Vagina (tissue), 2 donors: ENCODE measurements around the gene SPATA1. TPM values are rescaled to one million over a fixed set of nuclear protein-coding genes. Genes with fewer than 3 reads are reported as not detected.

Experiments
- DNase-seq, 2 donors: peaks; one replicate each; pipeline ENCODE4 v3.0.0-alpha.2; 2017; ENCODE audit errors: extremely low spot score in 2 of 2
- H3K27ac ChIP-seq: fragments of 200-600 bp; sonication (generic); one replicate; pipeline ENCODE4 v1.5.1; 2019
- H3K27me3 ChIP-seq: fragments of 200-600 bp; sonication (generic); one replicate; pipeline ENCODE4 v1.5.1; 2019
- H3K36me3 ChIP-seq, 2 donors: fragments of 200-600 bp; sonication (generic); one replicate each; pipeline ENCODE4 v1.5.1; 2017 to 2019
- H3K4me1 ChIP-seq: fragments of 200-600 bp; sonication (generic); one replicate; pipeline ENCODE4 v1.5.1; 2019
- H3K4me3 ChIP-seq, 2 donors: fragments of 200-600 bp; sonication (generic); 1 replicate in 1 of 2; 2 replicates in 1 of 2; pipeline ENCODE4 v1.5.1; 2016 to 2019
- H3K9me3 ChIP-seq: fragments of 200-600 bp; sonication (generic); one replicate; pipeline ENCODE4 v1.5.1; 2019
- POLR2A ChIP-seq, 2 donors: fragments of 450-650 bp; IDR thresholded peaks; one replicate each; pipeline ENCODE4 v1.6.1; 2017; ENCODE audit warnings: antibody characterized with exemption in 2 of 2, mild to moderate bottlenecking in 2 of 2, moderate library complexity in 2 of 2
- POLR2AphosphoS5 ChIP-seq, 2 donors: sonication (generic); formaldehyde crosslinking; IDR thresholded peaks; one replicate each; pipeline ENCODE4 v1.9.0; 2017; ENCODE audit warnings: antibody characterized with exemption in 2 of 2, mild to moderate bottlenecking in 2 of 2, low read depth in 1 of 2; ENCODE audit not compliant: insufficient read depth in 1 of 2
- intact Hi-C: fragments of 100-400 bp; cut with DNase I; formaldehyde crosslinking; loops from one replicate; pipeline ENCODE4 v1.15.1; 2023
- total RNA-seq: library from RNA; depleted of rRNA; stranded (reverse); fragments of >200 nt; gene quantifications from one replicate; pipeline ENCODE4 v1.2.3, GENCODE V29; 2016
- TF ChIP-seq, protein P1 (sequence below), 3 experiments: fragments of 450-650 bp in 2 of 3; fragments of 200-600 bp in 1 of 3; sonication (generic) in 1 of 3; IDR thresholded peaks; one replicate each; pipeline ENCODE4 v1.5.1; 2017 to 2019; ENCODE audit warnings: antibody characterized with exemption in 3 of 3, mild to moderate bottlenecking in 2 of 3, moderate library complexity in 2 of 3

SPATA1 gene
- total RNA-seq, 1 donor from 2014 or later = 0.25 TPM

DNA sequence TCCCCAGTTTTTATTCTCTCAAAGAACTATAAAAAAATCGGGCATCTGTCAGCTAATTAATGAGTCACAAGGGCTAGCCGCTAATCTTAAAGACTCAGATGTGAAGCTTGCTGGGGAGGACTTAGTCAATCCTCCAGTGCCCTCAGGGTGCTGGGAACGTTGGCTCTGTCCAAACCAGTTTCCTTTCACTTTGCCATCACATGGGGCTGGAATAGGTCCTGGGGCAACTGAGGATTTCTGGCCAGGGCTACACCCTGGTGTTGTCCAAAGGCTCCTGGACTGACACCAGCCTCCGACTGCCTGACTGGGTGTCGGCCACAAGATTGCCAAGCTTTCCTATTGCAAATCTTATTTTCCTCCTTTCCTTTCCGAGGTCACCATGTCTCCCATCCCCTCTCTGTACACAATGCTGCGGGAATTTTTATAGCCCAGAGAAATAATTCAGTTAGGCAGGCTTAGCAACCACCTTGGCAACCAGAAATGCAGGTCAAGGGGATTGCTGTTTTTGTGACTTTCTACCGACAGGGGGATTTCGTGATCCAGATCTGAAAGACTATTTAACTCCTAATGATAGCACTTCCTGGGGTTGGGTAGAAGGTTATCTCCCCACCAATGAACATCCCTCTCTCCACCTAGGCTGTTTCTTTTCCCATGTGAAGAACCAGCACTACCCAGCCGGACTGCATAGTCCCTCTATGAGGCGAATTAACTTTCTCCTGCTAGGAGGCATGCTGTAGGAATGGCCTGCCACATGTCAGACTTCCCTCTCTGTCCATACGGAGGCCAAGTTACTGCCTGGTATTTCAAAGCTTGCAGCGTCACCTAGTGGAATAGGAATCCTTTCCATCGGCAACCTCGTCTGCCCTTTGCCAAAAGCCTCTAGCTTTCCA, 98.0 kb downstream of the SPATA1 start:
- Histone ChIP-seq H3K9me3 (no peaks in the 10 kb centered on the region), H3K36me3 (no peaks in the 10 kb centered on the region), H3K27me3 (no peaks in the 10 kb centered on the region), H3K4me1 (peaks cover 2% of the 10 kb centered on the region), H3K4me3 (peak overlapping the region; percentile 20 to 29), H3K27ac (peak overlapping the region; percentile 71)
- no peak for DNase-seq
- intact Hi-C loops = no loop called here
- TF ChIP-seq, protein P1, sequence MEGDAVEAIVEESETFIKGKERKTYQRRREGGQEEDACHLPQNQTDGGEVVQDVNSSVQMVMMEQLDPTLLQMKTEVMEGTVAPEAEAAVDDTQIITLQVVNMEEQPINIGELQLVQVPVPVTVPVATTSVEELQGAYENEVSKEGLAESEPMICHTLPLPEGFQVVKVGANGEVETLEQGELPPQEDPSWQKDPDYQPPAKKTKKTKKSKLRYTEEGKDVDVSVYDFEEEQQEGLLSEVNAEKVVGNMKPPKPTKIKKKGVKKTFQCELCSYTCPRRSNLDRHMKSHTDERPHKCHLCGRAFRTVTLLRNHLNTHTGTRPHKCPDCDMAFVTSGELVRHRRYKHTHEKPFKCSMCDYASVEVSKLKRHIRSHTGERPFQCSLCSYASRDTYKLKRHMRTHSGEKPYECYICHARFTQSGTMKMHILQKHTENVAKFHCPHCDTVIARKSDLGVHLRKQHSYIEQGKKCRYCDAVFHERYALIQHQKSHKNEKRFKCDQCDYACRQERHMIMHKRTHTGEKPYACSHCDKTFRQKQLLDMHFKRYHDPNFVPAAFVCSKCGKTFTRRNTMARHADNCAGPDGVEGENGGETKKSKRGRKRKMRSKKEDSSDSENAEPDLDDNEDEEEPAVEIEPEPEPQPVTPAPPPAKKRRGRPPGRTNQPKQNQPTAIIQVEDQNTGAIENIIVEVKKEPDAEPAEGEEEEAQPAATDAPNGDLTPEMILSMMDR (IDR thresholded peaks at IDR 0.05) = peak; percentile 50 to 65 (median 57)
- TF ChIP-seq POLR2AphosphoS5 (IDR thresholded peaks at IDR 0.05; ENCODE audit: insufficient read depth in 1 of 2, low read depth in 1 of 2) (peak; percentile 44 to 59), POLR2A (IDR thresholded peaks at IDR 0.05) (no peak)

DNA sequence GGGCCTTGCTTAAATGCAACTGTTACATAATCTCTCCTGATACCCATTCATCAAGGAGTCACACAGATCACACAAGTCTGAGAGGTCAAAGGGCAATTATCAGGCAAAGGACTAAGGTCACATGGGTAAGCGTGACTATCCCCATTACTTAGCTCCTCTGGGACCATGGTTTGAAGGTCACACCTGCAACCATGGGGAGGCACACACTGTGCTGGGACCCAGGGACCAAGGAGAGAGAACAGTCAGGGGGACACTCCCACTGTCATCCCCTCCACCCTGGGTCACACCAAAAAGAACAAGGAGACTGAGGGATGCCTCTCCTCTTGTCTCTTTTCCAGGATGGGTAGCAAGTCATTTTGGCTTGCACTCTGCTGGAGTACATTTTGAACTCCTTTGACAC, 99.0 kb downstream of the SPATA1 start:
- H3K4me3 ChIP-seq = no peak overlapping the region
- no peaks in the 10 kb centered on the region for H3K9me3 ChIP-seq
- intact Hi-C loops = no loop called here
- DNase-seq = no peak
- TF ChIP-seq POLR2A (IDR thresholded peaks at IDR 0.05) (no peak), POLR2AphosphoS5 (IDR thresholded peaks at IDR 0.05; ENCODE audit: insufficient read depth in 1 of 2, low read depth in 1 of 2) (no peak)
- TF ChIP-seq, protein P1 (IDR thresholded peaks at IDR 0.05) = no peak
- no peaks in the 10 kb centered on the region for H3K27me3 ChIP-seq
- no peaks in the 10 kb centered on the region for H3K4me1 ChIP-seq
- no peaks in the 10 kb centered on the region for H3K36me3 ChIP-seq
- H3K27ac ChIP-seq = no peak overlapping the region

DNA sequence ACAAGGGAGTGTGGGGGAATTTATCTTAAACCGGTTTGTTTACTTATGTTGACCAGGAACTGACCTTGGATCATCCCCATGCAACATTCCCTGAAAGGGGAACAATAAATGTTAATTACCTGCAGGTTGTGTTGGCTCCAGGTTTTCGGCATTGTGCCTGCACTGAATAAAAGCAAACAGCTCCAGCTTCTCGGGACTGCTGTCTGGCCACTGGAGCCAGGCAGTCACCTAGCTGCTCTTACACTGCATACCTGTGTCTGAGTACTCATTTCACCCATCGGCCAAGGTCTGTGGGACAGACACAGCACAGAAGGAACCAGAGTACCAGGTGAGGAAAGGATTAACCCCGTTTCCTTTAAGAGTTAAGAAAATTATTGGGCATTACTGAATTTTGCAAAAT, 100.8 kb downstream of the SPATA1 start:
- Histone ChIP-seq H3K4me3 (no peak overlapping the region), H3K4me1 (no peaks in the 10 kb centered on the region), H3K36me3 (no peaks in the 10 kb centered on the region), H3K9me3 (no peaks in the 10 kb centered on the region), H3K27me3 (no peaks in the 10 kb centered on the region), H3K27ac (no peak overlapping the region)
- TF ChIP-seq POLR2A (IDR thresholded peaks at IDR 0.05) (no peak), POLR2AphosphoS5 (IDR thresholded peaks at IDR 0.05; ENCODE audit: insufficient read depth in 1 of 2, low read depth in 1 of 2) (no peak)
- TF ChIP-seq, protein P1 (IDR thresholded peaks at IDR 0.05) = no peak
- DNase-seq = no peak
- intact Hi-C loops = no loop called here

DNA sequence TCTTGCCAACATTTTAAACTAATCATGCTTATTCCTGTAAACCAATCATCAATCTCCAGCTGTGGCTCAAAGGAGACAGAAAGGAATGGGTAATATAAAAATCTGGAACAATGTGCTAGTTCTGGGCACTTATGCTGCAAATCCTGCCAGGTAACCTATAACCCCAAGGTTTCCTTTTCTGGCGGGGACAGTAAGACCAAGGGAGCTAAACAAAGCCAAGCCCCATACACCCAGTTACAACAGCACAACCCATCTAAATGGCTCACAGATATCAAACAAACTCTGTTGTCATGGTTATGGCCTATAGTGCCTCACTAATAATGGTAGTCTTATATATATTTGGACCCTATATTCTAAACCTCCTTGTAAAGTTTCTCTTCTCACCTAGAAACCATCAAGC, 104.9 kb downstream of the SPATA1 start:
- Histone ChIP-seq H3K27ac (no peak overlapping the region), H3K27me3 (no peaks in the 10 kb centered on the region), H3K4me1 (no peaks in the 10 kb centered on the region), H3K4me3 (no peak overlapping the region), H3K9me3 (no peaks in the 10 kb centered on the region), H3K36me3 (no peaks in the 10 kb centered on the region)
- TF ChIP-seq, protein P1 (IDR thresholded peaks at IDR 0.05) = no peak
- no peak for TF ChIP-seq POLR2A (IDR thresholded peaks at IDR 0.05)
- TF ChIP-seq POLR2AphosphoS5 (IDR thresholded peaks at IDR 0.05; ENCODE audit: insufficient read depth in 1 of 2, low read depth in 1 of 2) = no peak
- DNase-seq = no peak
- intact Hi-C loops = loop anchor here (10.0 kb wide), 1 partner anchor 486 kb away; no protein-coding TSS in a partner anchor

DNA sequence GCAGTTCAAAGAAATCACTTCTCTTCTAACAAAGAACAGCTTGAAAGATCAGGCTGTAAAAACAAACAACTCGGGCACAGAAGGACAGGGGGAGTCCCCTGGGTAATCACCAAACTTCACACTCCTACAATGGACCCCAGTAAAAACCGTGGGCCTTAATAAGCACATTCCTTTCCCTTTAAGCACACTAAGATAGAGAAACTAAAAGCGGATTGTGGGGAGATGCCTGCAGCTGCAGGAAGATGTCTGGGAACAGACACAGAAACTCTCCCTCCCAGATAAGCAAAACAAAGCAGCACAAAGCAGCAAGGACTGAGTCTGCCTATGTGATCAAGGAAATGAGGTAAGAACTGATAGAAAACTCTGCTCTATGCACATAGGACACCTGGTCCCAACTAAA, 105.6 kb downstream of the SPATA1 start:
- H3K4me3 ChIP-seq = no peak overlapping the region
- no peak for DNase-seq

More for the DNA sequence above, 105.6 kb downstream of the SPATA1 start:
- Histone ChIP-seq H3K9me3 (no peaks in the 10 kb centered on the region), H3K4me1 (no peaks in the 10 kb centered on the region), H3K27ac (no peak overlapping the region), H3K27me3 (no peaks in the 10 kb centered on the region), H3K36me3 (no peaks in the 10 kb centered on the region)
- TF ChIP-seq POLR2AphosphoS5 (IDR thresholded peaks at IDR 0.05; ENCODE audit: insufficient read depth in 1 of 2, low read depth in 1 of 2) = no peak
- TF ChIP-seq POLR2A (IDR thresholded peaks at IDR 0.05) = no peak
- TF ChIP-seq, protein P1 (IDR thresholded peaks at IDR 0.05) = no peak
- intact Hi-C loops = loop anchor here (10.0 kb wide), 1 partner anchor 487 kb away; no protein-coding TSS in a partner anchor
